Peyer's patch (tissue), 4 donors: Measurements from ENCODE around the gene RNF149.

Source experiments
- CTCF ChIP-seq, 6 experiments: fragments of 450-650 bp in 4 of 6; fragments of 200-600 bp in 2 of 6; sonication (generic) in 1 of 6; IDR thresholded peaks; one replicate each; pipeline ENCODE4 v1.5.1; 2017 to 2019; ENCODE audit warnings: antibody characterized with exemption in 6 of 6, mild to moderate bottlenecking in 3 of 6, moderate library complexity in 1 of 6
- POLR2A ChIP-seq, 2 donors: fragments of 450-650 bp; IDR thresholded peaks; one replicate each; pipeline ENCODE4 v1.5.1; 2017; ENCODE audit warnings: antibody characterized with exemption in 2 of 2, mild to moderate bottlenecking in 2 of 2, moderate library complexity in 2 of 2

GRCh38 chr2:101252408-101253012, 56.0 kb downstream of the RNF149 start, which contains the start of gene CNOT11:
- TF ChIP-seq CTCF (IDR thresholded peaks at IDR 0.05) (peak in 3 of 6 experiments; percentile 11 to 23 (median 22)), POLR2A (IDR thresholded peaks at IDR 0.05) (peak; percentile 69 to 82)
